ENCODE data around the gene VWCE.
"Not testable (repeated sequence)": the region's sequence is repeated elsewhere in the genome, so short reads cannot be mapped to it uniquely, and the experiment has no call there.

- TF ChIP-seq CTCF (conservative IDR thresholded peaks at IDR 0.05); EZH2 (IDR thresholded peaks at IDR 0.05; ENCODE audit: low read depth): not testable (repeated sequence)
Observed at GRCh38 chr11:61245284-61245964, 49.7 kb downstream of the VWCE start.

All from PC-9 (cell line).